HG02642 (cell line): ENCODE results near the gene SEPHS2.
"Not testable (repeated sequence)": the region's sequence is repeated elsewhere in the genome, so short reads cannot be mapped to it uniquely, and the experiment has no call there.

Source experiments
- ATAC-seq: cut with Tn5 transposase; IDR thresholded peaks from one replicate; pipeline ENCODE4 v1.9.1; 2021; ENCODE audit warnings: mild to moderate bottlenecking; ENCODE audit not compliant: unreplicated experiment, poor library complexity

SEPHS2 gene, protein sequence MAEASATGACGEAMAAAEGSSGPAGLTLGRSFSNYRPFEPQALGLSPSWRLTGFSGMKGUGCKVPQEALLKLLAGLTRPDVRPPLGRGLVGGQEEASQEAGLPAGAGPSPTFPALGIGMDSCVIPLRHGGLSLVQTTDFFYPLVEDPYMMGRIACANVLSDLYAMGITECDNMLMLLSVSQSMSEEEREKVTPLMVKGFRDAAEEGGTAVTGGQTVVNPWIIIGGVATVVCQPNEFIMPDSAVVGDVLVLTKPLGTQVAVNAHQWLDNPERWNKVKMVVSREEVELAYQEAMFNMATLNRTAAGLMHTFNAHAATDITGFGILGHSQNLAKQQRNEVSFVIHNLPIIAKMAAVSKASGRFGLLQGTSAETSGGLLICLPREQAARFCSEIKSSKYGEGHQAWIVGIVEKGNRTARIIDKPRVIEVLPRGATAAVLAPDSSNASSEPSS

GRCh38 chr16:30445408-30446202, at the start of gene SEPHS2:
Gene SEPHS2, minus strand, starts transcription at chr16:30445874. Its CDS starts 147 bp downstream, at chr16:30445727.
- ATAC-seq = peak; percentile 89

GRCh38 chr16:30494709-30495108, 49.0 kb upstream of the SEPHS2 start:
- no peak for ATAC-seq

DNA sequence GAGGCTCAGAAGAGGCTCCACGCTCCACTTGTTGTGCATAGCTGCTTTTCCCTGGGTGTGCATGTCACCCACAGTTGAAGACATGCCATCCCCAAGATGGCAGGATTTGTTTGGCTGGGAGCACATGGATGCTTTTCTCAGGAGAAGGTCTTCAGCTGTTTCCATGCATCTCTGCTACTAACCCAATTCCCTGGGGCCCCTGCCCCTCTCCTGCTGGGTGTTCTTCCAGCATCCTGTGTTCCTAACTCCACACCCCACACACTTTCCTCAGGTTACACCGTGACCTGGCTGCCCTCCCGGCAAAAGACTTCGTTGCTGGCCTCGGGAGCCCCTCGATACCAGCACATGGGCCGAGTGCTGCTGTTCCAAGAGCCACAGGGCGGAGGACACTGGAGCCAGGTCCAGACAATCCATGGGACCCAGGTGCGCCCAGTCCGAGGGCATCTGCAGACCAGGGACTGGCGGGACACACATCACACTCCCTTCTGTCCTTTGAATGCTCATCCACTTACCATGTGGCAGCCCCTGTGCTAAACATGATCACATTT, 48.3 kb upstream of the SEPHS2 start:
- no peak for ATAC-seq

- ATAC-seq = no peak
These were observed 46.2 kb upstream of the SEPHS2 start for GRCh38 chr16:30491744-30492308.

DNA sequence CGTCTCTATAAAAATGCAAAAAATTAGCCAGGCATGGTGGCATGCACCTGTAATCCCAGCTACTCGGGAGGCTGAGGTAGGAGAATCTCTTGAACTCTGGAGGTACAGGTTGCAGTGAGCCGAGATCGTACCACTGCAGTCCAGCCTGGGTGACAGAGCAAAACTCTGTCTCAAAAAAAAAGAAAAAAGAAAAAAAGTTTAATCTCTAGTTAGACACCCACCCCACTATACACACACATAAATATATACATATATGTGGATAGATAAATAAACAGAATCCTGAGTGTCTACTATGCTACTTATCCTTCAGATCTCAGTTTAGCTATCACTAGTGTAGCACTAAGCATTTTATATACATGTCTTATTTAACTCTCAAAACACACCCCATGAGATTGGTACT, 45.6 kb upstream of the SEPHS2 start:
- no peak for ATAC-seq

DNA sequence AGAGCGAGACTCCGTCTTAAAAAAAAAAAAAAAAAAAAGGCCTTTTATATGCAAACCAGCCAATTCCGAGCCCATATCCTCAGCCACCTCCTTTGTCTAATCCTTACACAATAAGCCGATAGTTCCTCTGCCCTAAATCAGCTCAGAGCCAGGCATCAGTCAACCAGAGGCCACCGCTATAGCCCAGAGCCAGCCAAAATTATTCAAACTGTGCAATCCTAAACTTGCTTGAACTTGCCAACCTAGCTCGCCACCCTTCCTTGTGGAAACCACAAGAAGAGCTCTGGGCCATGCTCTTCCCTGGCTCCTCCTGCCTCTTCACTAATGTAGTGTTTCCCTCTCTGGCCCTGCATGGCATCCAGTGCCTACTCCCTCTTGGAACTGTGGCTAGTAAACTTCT, 44.5 kb upstream of the SEPHS2 start:
- ATAC-seq = no peak

DNA sequence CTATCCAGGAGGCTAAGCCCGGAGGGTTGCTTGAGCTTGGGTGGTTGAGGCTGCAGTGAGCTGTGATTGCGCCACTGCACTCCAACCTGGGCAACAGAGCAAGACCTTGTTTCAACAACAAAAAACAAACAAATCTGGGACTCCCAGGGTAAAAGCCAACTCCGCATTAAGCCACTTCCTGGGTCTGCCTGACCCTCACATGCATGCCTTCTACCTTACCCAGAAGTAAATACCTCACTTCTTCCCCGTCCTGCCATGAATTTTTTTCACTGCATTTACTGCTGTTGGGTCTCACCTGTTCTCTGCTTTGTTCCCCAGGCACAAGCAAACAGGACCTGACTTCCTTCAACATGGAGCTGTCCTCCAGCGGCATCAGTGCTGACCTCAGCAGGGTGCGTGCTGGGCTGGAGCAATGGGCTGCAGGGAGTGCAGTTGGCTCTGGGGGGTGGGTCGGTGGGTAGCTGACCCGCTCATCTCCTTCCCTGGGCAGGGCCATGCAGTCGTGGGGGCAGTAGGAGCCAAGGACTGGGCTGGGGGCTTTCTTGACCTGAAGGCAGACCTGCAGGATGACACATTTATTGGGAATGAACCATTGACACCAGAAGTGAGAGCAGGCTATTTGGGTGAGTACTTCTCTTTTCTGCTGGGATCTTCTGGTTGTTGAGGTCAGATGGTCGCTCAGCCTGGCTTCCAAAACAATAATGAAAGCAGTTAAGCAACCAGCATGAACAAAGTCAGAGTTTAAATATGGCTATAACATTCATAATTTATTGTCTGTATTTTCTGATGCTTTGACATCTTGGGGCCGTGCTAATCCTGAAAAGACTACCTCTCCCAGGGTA, 43.3 kb upstream of the SEPHS2 start:
- ATAC-seq = no peak

- ATAC-seq = no peak
These were observed 40.3 kb upstream of the SEPHS2 start for GRCh38 chr16:30485818-30486436.

GRCh38 chr16:30484887-30485286, 39.2 kb upstream of the SEPHS2 start:
- ATAC-seq = no peak

GRCh38 chr16:30482366-30482765, 36.7 kb upstream of the SEPHS2 start:
- no peak for ATAC-seq

- no peak for ATAC-seq
These were observed 35.7 kb upstream of the SEPHS2 start for GRCh38 chr16:30481381-30481780.

- ATAC-seq = no peak
These were observed 33.2 kb upstream of the SEPHS2 start for GRCh38 chr16:30478766-30479478.

GRCh38 chr16:30477773-30478172, 32.1 kb upstream of the SEPHS2 start:
- not testable (repeated sequence) for ATAC-seq

GRCh38 chr16:30476991-30477390, 31.3 kb upstream of the SEPHS2 start:
- ATAC-seq = no peak

GRCh38 chr16:30474684-30475083, 29.0 kb upstream of the SEPHS2 start:
- ATAC-seq = no peak

DNA sequence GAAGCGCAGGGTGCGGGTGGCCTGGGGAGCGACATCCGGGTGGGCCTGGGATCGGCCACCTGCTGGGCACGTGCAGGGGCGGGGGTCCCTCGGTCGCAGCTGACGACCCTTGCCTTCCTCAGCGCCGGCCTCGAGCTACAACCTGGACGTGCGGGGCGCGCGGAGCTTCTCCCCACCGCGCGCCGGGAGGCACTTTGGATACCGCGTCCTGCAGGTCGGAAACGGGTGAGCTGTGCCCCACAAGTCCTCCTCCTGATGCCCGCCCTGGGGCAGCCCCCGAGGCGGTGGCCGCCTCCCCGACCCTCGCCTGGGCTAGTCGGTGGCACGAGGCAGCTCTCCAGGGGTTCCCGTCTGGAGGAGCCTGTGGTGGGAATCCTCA, 28.4 kb upstream of the SEPHS2 start:
- ATAC-seq = no peak

DNA sequence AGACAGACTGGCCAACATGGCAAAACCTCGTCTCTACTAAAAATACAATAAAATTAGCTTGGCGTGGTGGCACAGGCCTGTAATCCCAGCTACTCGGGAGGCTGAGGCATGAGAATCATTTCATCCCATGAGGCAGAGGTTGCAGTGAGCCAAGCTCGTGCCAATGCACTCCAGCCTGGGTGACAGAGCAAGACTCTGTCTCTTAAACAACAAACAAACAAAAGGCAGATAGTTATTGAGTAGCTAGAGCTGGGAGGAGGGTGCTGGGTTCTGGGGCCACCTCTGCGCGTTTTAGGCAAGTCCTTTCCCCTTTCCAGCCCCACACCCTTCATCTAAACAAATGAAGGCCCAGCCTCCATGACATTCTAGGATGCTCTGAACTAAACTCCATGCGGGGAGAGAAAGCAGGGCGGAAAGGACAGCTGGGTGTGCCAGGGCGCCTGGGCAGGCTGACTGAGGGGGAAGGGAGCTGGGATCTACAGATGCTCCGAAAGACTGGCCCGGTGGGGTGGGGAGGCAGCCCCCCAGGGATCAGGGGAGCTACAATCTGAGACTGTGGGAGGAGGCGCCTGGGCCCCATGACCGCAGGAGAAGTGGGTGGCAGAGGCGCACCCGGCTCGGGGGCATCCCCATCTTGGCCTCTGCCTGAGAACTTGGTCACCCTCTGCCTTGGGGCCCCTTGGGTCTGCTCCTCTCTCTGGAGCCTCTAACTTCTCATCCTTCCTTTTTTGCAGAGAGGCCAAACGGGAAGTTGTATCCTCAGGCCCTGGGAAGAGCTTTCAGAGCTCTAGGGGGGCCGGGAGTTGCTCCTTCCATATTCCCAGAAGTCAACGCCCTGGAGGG, 27.8 kb upstream of the SEPHS2 start:
- peak; percentile 33 for ATAC-seq

DNA sequence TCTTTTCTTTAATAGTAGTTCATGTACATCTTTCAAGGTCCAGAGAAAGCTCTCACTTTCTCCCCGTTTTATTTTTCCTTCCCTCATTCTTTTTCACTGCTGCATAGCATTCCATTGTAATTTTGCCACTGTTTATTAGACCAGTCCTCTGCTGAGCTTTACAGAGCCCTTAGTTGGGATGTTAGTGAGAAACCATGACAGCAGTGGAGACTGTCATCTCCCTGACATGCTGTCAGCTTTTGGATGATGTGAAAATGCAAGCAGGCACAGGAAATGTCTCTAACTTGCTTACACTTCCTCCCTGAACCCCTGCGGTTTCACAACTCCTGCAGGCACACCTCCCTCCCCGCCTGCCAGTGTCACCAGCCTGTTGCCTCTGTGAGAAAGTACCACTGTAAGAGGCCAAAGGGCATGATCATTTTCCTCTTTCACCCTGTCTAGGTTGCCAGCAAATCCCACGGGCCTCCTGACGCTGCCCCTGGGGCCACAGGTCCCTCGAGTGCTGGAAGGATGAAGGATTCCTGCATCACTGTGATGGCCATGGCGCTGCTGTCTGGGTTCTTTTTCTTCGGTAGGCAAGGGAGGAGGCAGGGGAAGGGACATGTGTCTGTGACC, 26.8 kb upstream of the SEPHS2 start, which contains the start of gene ITGAL:
Gene ITGAL, plus strand, starts transcription at position 415 of the 615 bp plus-strand sequence. Its CDS starts 96 bp downstream, at position 511.
- peak; percentile 57 for ATAC-seq
